NCI-H2227 (cell line): ENCODE results near the gene SCAF8.
"Not testable (repeated sequence)": the region's sequence is repeated elsewhere in the genome, so short reads cannot be mapped to it uniquely, and the experiment has no call there.

Experiments
- DNase-seq: peaks from one replicate; lab custom pipeline; 2025; ENCODE audit not compliant: unreplicated experiment; lab: John Stamatoyannopoulos, UW

The SCAF8 gene, protein sequence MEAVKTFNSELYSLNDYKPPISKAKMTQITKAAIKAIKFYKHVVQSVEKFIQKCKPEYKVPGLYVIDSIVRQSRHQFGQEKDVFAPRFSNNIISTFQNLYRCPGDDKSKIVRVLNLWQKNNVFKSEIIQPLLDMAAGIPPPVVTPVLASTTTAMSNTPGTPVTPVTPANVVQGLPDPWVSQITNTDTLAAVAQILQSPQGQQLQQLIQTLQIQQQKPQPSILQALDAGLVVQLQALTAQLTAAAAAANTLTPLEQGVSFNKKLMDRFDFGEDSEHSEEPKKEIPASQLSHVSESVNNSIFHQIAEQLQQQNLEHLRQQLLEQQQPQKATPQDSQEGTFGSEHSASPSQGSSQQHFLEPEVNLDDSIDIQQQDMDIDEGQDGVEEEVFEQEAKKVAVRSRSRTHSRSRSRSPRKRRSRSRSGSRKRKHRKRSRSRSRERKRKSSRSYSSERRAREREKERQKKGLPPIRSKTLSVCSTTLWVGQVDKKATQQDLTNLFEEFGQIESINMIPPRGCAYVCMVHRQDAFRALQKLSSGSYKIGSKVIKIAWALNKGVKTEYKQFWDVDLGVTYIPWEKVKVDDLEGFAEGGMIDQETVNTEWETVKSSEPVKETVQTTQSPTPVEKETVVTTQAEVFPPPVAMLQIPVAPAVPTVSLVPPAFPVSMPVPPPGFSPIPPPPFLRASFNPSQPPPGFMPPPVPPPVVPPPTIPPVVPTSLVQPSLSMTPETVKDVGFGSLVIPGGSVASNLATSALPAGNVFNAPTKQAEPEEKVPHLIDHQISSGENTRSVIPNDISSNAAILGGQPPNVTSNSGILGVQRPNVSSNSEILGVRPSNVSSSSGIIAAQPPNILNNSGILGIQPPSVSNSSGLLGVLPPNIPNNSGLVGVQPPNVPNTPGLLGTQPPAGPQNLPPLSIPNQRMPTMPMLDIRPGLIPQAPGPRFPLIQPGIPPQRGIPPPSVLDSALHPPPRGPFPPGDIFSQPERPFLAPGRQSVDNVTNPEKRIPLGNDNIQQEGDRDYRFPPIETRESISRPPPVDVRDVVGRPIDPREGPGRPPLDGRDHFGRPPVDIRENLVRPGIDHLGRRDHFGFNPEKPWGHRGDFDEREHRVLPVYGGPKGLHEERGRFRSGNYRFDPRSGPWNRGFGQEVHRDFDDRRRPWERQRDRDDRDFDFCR (N-terminal part only)

GRCh38 chr6:154733183-154733625 is at the start of gene SCAF8:
Gene SCAF8 (plus strand): TSS chr6:154733416. CDS start chr6:154733901, 485 bp downstream.
- DNase-seq = peak; percentile 88

- no peak for DNase-seq
These were observed 49.3 kb upstream of the SCAF8 start for GRCh38 chr6:154683756-154684523.

GRCh38 chr6:154686162-154686561 is 47.1 kb upstream of the SCAF8 start:
- no peak for DNase-seq

DNA sequence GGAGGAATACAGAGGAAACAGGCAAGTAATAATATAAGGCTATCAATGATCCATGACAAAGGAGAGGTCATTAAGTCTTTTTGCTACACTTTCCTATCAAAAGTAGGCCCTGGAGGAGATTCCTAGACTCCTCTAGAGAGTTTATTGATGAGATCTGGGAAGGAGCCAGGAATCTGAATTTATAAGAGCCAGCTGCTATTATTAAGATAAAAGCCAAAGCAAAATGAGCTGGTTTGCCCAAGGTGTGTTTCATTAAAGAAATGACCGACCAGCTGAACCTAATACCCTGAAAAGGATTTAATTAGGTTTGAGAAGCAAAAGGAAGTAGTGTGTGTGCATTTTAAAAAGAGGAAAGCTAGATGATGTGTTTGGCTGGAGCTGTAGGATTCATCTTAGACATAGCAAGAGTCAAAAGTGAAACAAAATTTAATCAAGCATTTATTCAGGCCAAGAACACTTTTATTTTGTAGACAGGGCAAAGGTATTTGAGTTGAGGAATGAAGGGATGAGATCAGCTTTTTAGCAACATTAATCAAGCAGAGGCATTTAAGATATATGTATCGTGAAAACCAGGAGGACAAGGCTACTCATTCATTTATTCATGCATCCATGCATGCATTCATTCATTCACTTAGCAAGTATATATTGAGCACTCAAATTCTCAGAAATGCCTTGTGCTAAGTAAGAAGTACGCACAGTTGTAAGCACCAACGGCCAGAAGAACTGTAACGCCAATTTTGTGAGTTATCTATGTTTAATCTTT is 43.5 kb upstream of the SCAF8 start:
- DNase-seq = no peak

GRCh38 chr6:154690857-154691256 is 42.4 kb upstream of the SCAF8 start:
- no peak for DNase-seq

DNA sequence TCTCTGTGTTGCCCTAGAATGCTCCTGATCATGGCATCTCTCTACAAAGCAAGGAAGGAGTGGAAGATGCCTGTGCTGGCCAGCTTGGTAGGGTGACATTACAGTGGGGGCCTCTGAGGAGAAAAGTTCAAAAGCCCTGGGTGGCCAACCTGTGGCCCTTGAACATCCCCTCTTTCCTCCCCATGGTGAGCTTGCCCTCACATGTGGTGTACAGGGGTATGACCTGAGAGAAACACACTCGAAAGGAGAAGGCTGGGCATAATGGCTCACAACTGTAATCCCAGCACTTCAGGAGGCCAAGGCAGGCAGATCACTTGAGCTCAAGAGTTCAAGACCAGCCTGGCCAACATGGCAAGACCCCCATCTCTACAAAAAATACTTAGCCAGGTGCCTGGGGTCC is 36.6 kb upstream of the SCAF8 start:
- no peak for DNase-seq

GRCh38 chr6:154703124-154703523 is 30.1 kb upstream of the SCAF8 start:
- no peak for DNase-seq

DNA sequence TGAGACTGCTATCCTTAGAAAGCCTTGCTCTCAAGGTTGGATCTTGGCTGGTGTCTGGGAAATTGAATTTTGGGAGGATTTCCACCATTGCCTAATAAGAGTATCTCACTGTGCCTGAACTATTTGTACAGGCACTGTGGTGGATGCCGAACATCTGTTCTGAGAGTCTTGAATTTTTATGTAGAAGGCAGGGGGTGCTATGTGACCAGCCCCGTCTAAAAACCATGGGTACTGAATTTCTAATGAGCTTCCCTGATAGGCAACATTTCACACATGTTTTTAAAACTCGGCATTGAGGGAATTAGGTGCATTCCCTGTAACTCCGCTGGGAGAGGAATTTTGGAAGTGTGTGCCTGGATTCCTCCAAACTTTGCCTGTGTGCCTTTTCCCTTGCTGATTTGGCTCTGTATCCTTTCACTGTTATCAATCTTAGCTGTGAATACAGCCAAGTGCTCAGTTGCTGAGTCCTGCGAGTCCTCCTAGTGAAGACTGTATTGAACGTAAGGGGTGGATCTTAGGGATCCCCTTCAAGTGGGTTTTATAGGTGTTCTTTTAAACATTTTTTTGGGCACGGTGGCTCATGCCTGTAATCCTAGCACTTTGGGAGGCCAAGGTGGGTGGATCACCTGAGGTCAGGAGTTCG is 27.6 kb upstream of the SCAF8 start:
- DNase-seq = no peak

DNA sequence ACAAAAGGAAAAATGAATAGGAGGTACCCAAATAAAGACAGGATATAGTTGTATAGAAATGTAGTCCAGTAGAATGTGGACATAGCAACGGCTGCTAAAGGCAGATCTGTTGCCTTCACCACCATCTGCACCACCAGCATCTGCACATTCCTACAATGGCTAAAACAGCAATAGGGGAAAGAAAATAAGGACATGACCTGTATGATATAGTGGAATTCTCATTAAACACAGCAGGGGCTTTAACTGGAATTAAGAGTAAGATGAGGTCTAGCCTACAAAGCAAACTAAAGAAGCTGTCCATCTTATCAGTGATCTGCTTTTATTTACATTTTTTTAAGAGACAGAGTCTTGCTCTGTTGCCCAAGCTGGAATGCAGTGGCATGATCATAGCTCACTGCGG is 26.8 kb upstream of the SCAF8 start:
- no peak for DNase-seq

- DNase-seq = no peak
These were observed 23.6 kb upstream of the SCAF8 start for GRCh38 chr6:154709621-154710020.

- DNase-seq = no peak
These were observed 22.5 kb upstream of the SCAF8 start for GRCh38 chr6:154710689-154711088.

DNA sequence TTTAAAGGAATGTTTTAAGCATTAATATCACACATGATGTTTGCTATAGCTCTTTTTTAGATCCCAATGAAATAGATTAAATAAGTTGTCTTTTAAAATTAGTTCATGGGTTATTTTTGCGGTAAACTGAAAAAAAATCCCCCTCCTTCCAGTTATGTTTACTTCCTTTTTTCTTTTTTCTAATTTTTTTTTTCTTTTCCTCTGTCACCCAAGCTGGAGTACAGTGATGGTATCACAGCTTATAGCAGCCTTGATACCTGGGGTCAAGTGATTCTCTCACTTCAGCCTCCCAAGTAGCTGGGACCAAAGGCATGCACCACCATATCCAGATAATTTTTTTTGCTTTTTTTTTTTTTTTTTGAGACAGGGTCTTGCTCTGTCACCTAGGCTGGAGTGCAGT is 17.8 kb upstream of the SCAF8 start:
- DNase-seq = no peak

- not testable (repeated sequence) for DNase-seq
These were observed 16.9 kb upstream of the SCAF8 start for GRCh38 chr6:154716350-154716749.

DNA sequence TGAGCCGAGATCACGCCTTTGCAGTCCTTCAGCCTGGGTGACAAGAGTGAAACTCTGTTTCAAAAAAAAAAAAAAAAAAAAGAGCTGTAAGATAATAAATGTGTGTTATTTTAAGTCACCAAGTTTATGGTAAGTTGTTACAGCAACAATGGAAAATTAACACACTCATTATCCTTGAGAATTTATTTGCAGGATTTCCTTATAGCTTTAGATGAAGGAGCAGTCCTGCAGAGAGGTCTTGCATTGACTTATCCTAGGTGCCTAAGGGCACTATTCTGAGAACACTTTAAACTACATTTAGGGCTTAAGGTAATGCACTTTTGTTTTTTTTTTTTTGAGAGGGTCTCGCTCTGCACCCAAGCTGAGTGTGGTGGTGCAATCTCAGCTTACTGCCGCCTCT is 13.8 kb upstream of the SCAF8 start:
- DNase-seq = no peak

GRCh38 chr6:154719854-154720253 is 13.4 kb upstream of the SCAF8 start:
- no peak for DNase-seq

DNA sequence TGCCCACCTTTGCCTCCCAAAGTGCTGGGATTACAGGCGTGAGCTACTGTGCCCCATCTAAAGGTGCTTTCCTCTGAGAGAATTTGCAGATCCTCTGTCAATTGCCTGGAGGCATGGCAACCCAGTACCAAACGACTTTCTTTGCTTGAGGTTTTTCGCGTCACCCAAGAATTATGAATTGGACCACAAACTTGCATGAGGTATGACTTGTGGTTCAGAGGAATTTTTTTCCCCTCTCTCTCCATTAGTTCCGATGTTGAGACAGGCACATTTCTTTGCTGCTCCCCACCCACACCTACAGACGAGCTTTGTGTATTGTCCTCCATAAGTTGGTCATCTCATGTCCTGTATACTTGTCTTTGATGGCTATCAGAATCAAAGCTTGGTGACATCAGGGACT is 11.8 kb upstream of the SCAF8 start:
- no peak for DNase-seq

GRCh38 chr6:154726887-154727286 is 6.3 kb upstream of the SCAF8 start:
- no peak for DNase-seq

GRCh38 chr6:154731296-154732218 is 1.7 kb upstream of the SCAF8 start:
- DNase-seq = peak; percentile 4
